ENCODE results near the gene STX5. TPM values are rescaled to one million over a fixed set of nuclear protein-coding genes. Genes with fewer than 3 reads are reported as not detected.
A peak's percentile ranks its signal among the peaks of the same experiment; 100 is the strongest.

STX5 gene
- total RNA-seq, 1 donor from 2014 or later: 24.1 TPM

DNA sequence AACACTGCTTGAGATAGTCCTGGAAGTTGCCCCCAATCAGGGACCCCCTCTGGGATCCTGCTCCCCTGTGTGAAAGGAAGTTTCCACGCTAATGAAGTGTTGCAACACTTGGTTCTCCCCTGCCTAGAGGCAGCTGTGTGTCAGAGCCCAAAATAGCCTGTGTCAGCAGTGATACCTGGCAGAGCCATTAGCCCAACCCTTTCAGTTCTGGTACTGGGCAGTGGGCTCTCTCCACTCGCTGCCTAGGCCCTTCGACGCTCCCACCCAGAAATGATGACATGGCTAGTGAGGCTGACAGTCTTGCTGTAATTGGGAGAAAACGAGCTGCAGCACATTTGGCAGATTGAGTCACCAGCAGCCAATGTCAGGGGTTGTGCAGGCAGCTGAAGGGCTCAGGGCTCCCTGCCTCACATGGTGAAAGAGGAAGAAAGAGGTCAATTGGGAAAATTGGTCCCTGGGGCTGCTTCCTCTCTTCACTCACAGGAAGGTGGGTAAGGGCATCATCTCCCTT lies 25.2 kb downstream of the STX5 start:
- DNase-seq (ENCODE audit: low read depth, low spot score): no peak
- peaks cover 2% of the 10 kb centered on the region for H3K27me3 Mint-ChIP-seq (ENCODE audit: low read depth)
- peaks cover 4% of the 10 kb centered on the region for H3K36me3 Mint-ChIP-seq (ENCODE audit: low read depth)
- H3K27ac Mint-ChIP-seq (ENCODE audit: unreplicated experiment): no peak overlapping the region
- peak overlapping the region; percentile 100 for H3K4me3 Mint-ChIP-seq
- TF ChIP-seq, protein P1, sequence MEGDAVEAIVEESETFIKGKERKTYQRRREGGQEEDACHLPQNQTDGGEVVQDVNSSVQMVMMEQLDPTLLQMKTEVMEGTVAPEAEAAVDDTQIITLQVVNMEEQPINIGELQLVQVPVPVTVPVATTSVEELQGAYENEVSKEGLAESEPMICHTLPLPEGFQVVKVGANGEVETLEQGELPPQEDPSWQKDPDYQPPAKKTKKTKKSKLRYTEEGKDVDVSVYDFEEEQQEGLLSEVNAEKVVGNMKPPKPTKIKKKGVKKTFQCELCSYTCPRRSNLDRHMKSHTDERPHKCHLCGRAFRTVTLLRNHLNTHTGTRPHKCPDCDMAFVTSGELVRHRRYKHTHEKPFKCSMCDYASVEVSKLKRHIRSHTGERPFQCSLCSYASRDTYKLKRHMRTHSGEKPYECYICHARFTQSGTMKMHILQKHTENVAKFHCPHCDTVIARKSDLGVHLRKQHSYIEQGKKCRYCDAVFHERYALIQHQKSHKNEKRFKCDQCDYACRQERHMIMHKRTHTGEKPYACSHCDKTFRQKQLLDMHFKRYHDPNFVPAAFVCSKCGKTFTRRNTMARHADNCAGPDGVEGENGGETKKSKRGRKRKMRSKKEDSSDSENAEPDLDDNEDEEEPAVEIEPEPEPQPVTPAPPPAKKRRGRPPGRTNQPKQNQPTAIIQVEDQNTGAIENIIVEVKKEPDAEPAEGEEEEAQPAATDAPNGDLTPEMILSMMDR (conservative IDR thresholded peaks at IDR 0.05): no peak
- no peaks in the 10 kb centered on the region for H3K9me3 Mint-ChIP-seq
- H3K4me1 Mint-ChIP-seq: peaks cover 33% of the 10 kb centered on the region

DNA sequence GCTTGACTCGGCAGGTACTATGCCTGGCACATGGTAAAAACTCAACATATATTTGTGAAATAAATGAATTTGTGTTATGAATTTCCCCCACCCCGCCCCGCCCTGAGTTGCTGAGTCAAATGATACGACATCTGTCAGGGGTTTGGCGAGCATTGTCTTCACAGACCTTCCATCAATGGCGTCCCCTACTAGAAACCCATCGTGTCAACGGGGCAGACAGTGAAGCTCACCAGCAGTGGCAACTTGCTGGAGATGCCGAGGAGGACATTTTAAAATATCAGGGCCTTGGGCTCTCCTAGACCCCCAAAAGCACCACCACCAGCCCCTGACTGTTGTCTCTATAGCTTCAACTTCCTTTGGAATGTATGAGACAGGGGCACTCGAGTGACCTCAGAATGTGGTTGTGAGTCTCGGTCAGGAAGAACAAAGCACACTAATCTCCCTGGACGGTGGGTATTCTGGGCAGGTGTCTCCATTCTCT lies 25.9 kb downstream of the STX5 start:
- Mint-ChIP-seq H3K27me3 (ENCODE audit: low read depth) (peaks cover 2% of the 10 kb centered on the region), H3K27ac (ENCODE audit: unreplicated experiment) (peak overlapping the region; percentile 88), H3K9me3 (no peaks in the 10 kb centered on the region), H3K36me3 (ENCODE audit: low read depth) (peaks cover 11% of the 10 kb centered on the region), H3K4me1 (peaks cover 33% of the 10 kb centered on the region), H3K4me3 (peak overlapping the region; percentile 100)
- no peak for DNase-seq (ENCODE audit: low read depth, low spot score)
- TF ChIP-seq, protein P1 (conservative IDR thresholded peaks at IDR 0.05): no peak

DNA sequence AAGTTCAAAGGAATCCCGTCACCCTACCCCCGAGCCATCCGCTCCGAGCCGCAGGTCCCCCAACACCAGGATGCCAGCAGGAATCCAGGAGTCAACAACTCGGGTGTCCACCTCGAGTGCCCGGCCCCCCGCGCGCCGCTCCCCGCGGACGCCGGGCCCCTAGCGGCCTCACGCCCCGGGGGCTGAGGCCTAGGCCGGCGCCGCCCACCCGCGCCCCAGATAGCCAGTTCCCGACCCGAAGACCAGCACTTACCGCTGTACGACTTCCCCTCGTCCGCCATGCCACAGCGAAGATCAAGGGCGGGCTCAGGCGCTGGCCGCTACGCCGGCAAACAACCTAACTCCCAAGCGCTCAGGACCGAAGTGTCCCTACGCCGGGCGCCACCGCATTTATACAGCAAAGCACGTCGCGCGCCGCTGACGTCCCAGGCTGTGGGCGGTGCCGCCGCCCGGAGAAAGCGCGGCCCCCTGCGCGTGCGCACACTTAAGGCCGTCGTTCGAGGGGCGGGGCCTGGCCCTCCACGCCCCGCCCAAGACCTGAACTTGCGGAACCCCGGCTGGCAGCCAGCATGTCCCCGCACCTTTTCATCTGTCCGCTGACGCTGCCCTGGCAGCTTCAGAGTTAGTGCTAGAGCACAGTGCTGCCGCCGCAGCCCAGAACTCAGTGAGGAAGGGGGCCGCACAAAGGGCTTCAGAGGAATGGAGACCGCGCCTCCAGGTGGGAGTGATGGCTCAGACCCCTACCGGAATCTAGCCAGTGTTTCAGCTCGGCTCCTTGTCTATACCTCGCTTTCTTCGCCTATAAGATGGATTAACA lies 26.6 kb downstream of the STX5 start, which contains the start of gene NXF1:
NXF1 (minus strand) TSS at position 365 of the 817 bp plus-strand sequence; CDS start at position 281, 84 bp downstream.
- TF ChIP-seq, protein P1 (conservative IDR thresholded peaks at IDR 0.05): peak; percentile 49
- peaks cover 14% of the 10 kb centered on the region for H3K36me3 Mint-ChIP-seq (ENCODE audit: low read depth)
- no peaks in the 10 kb centered on the region for H3K9me3 Mint-ChIP-seq
- DNase-seq (ENCODE audit: low read depth, low spot score): peak; percentile 99
- H3K27ac Mint-ChIP-seq (ENCODE audit: unreplicated experiment): peak within 1 kb of the TSS; percentile 98
- peaks cover 2% of the 10 kb centered on the region for H3K27me3 Mint-ChIP-seq (ENCODE audit: low read depth)
- H3K4me1 Mint-ChIP-seq: peaks cover 33% of the 10 kb centered on the region
- peak within 1 kb of the TSS; percentile 100 for H3K4me3 Mint-ChIP-seq

DNA sequence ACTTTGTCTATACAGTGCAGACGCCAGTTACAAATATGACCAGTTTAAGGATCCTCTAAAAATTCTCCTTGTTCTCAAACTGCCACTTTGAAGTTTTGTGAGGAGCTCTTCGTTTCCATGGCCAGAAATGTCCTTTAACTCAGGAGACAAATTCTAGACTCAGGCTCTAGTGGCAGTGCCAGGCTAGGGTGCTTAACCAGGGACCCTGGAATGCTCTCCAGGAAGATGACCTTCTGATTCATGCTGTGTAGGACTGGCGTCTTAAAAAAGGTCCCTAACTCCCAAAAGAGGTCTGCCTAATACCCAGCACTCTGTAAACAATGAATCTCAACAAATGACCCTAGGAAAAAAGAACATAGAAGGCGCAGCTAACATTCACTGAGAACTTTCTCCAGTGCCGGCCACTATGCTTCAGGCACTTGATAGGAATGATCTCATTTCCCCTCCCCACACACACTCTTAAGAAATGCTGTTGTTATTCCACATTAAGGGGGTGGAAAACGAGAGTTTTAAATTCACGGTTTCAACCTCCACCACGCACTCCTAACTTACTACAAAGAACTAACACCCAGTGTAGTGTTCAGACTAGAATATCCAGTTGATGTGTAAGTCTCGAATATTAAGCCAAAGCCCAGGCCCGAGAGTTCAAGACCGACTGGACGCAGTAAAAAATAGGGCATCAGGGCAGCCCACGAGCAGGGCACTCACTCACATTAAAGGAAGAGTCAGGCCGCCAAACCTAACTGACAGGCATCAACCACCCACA lies 27.4 kb downstream of the STX5 start:
- Mint-ChIP-seq H3K27me3 (ENCODE audit: low read depth) (peaks cover 2% of the 10 kb centered on the region), H3K27ac (ENCODE audit: unreplicated experiment) (peak overlapping the region; percentile 92), H3K4me1 (peaks cover 33% of the 10 kb centered on the region), H3K4me3 (peak overlapping the region; percentile 100), H3K36me3 (ENCODE audit: low read depth) (peaks cover 14% of the 10 kb centered on the region), H3K9me3 (no peaks in the 10 kb centered on the region)
- no peak for DNase-seq (ENCODE audit: low read depth, low spot score)
- TF ChIP-seq, protein P1 (conservative IDR thresholded peaks at IDR 0.05): no peak

DNA sequence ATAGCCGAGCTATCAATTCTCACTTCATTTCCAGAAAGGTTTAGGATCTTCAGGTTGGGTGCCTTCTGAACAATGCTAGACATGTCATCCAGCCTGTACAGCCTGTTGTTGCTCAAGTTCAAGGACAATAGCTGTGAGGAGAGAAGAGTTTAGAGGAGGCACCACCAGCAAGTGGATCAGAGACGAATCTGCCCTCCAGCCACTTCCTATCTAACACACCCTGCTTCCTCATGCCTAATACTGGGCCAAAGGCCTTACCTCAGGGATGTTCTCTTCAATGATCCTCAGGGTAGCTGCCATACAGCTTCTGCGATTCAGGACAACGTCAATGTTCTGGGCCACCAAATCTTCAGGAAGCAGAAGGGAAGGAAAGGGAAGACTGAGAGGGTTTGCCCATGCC lies 30.8 kb downstream of the STX5 start:
- H3K4me1 Mint-ChIP-seq: peaks cover 27% of the 10 kb centered on the region
- peak overlapping the region; percentile 38 for H3K4me3 Mint-ChIP-seq
- H3K27me3 Mint-ChIP-seq (ENCODE audit: low read depth): peaks cover 2% of the 10 kb centered on the region
- no peaks in the 10 kb centered on the region for H3K9me3 Mint-ChIP-seq
- no peak overlapping the region for H3K27ac Mint-ChIP-seq (ENCODE audit: unreplicated experiment)
- no peak for DNase-seq (ENCODE audit: low read depth, low spot score)
- H3K36me3 Mint-ChIP-seq (ENCODE audit: low read depth): peaks cover 14% of the 10 kb centered on the region
- TF ChIP-seq, protein P1 (conservative IDR thresholded peaks at IDR 0.05): no peak
